Activated CD4-positive, alpha-beta T cell treated with anti-CD3 and anti-CD28 coated beads for 4 hours (primary cell): ENCODE measurements around the gene VTI1A.
"Not testable (repeated sequence)": the region's sequence is repeated elsewhere in the genome, so short reads cannot be mapped to it uniquely, and the experiment has no call there.

Experiments used
- DNase-seq, 2 donors: peaks; one replicate each; pipeline ENCODE4 v3.0.0-alpha.2; 2020

The VTI1A gene

DNA sequence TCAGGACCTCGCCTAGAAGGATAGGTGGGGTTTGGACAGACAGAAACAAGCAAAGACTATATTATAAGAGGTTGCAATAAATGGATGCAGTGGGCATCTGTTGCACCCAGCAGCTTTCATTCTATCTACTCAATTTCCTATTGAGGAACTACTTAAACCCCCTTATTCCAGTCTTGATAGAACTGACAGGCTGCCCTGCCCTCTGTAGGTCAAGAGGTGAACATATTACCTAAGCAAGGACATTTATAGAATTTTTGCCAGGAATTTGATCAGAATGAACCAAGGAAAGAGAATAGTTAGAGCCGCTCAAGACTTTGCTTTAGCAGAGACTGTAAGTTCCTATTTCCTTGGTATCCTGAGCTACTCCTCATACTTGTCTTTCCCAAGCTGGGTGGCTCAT, 9.5 kb downstream of the VTI1A start:
- no peak for DNase-seq

DNA sequence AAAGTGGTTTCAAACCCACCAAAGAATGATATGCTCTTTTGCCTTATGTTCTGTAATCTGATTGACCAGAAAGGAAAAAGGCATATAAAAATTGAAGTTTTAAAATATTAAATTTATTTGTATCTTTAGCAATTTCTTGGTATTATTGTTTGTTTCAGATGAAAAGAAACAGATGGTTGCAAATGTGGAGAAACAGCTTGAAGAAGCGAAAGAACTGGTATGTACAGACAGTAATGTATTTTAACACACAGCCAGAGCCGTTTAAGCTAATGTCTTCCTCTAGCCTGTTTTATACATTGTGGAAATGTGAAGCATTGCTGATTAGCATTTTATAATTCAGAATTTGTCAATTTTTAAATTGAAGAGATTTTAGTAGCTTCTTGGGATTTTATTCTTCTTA, 13.4 kb downstream of the VTI1A start:
- DNase-seq: no peak

DNA sequence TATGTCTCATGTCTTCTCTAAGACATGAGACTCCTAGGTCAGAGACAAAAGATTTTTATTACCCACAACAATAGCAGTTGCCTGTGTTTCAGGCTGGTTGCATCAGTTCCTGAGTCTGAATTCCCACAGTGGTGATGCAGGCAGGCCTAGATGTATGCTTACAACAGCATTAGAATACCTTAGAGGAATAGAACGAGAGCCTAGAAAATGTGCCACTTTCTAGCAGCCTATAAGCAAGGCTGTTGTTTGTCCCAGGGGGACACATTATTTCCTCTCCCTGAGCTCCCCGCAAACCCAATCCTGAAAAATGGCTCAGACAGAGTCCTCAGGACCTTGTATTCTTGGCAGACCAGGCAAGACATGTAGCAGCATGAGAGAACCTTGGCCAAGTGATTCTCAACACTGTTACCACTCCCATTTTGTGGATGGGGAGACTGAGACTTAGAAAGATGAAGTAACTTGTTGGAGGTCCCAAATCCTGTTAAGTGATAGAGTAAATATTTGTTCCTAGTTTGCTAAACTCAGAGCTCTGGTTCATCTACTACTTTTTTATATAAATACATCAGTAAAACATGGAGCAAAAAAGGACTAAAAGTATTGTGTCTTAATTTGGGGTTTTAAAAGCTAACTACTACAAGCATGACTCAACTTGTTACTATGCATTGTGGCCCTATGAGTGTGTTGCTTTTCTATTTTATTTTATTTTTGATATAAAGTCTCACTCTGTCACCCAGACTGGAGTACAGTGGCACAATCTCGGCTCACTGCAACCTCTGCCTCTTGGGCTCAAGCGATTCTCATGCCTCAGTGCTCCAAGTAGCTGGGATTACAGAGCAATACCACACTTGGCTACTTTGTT, 14.2 kb downstream of the VTI1A start:
- DNase-seq: no peak

DNA sequence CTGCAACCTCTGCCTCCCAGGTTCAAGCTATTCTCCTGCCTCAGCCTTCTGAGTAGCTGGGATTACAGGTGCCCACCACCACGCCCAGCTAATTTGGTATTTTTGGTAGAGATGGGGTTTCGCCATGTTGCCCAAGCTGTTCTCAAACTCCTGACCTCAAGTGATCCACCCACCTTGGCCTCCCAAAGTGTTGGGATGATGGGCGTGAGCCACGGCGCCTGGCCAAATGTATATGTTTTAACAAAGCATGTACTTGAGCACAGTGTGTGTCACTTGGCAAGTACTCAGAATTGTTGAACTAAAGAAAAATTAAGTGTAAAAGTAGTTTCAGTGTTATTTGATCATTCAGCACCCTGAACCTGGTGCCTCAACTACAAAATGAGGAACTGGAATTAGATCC, 17.1 kb downstream of the VTI1A start:
- not testable (repeated sequence) for DNase-seq

DNA sequence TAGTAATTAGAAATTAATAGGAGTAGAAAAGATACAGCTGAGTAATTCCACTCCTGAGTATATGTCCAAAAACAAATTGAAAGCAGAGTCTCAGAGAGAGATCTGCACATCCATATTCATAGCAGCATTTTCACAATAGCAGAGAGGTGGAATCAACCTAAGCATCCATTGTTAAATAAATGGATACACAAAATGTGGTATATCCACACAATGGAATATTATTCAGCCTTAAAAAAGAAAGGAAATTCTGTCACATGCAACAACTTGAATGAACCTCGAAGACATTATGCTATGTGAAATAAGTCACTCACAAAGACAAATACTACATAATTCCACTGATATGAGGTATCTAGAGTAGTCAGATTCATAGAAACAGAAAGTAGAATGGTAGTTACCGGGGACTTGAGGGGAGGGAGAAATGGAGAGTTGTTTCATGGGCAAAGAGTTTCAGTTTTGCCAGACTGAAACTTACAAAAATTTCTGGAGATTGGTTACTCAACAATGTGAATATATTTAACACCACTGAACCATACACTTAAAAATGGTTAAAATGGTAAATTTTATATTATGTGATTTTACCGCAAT, 18.4 kb downstream of the VTI1A start:
- no peak for DNase-seq

DNA sequence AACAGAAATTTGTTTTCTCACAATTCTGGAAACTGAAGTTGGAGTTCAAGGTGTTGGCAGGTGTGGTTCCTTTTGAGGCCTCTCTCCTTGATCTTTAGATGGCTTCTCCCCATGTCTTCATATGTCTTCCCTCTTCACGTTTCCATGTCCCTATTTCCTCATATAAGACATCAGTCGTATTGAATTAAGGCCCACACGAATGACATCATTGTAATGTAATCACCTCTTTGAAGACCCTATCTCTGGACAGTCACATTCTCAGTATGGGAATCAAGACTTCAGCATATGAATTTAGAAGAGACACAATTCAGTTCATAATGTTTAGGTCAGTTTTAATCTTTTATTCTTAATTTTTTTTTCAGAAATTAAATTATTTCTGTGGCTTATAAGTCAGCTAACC, 19.8 kb downstream of the VTI1A start:
- DNase-seq: no peak

DNA sequence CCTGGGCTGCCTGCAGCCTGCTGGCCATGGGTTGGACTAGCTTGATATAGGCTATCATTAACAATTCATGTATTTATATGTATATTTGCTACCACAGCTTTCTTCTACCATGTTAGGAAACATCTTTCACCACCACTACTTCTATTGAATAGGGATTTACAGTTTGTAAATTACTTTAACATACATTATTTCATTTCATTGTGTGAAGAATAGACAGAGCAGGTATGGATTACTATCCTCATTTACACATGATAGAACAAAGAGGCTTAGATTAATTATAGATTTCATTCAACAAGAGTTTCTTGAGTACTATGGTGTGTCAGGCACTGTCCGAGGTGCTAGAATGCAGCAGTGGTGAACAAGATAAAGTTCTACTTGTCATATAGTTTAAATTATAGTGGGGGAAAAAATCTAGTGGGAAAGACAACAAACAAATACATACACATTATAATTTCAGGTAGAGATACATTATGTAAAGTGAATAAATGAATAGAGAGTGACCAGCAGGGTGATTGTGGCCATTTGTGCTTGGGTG, 20.6 kb downstream of the VTI1A start:
- no peak for DNase-seq

DNA sequence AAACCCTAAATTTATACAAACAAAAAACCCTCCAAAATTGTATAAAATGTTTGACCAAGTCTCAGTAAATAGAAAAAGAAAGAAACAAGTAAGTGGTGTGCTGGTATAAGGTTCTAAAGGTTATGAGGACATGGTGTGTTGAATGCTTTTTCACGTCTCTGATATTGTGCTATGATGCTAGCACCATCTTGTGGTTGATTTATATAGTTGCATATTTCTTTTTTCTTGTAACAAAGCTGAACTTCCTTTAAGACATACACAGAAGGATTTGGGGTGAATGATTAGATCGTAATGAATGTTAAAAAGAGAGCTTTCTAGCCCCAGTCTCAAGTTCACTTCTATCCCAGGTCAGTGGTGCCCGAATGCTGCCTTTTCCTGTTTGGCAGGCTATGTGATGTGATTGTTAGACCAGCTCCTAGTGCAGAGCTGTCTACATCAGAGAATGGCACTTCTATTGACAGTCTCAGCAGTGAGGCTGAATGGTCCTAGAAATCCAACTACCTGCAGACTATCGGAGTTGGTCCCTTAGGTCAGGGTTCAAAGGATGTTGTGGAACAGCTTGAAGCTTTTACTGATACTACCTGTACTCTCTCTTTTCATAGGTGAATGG, 25.0 kb downstream of the VTI1A start:
- DNase-seq: no peak

DNA sequence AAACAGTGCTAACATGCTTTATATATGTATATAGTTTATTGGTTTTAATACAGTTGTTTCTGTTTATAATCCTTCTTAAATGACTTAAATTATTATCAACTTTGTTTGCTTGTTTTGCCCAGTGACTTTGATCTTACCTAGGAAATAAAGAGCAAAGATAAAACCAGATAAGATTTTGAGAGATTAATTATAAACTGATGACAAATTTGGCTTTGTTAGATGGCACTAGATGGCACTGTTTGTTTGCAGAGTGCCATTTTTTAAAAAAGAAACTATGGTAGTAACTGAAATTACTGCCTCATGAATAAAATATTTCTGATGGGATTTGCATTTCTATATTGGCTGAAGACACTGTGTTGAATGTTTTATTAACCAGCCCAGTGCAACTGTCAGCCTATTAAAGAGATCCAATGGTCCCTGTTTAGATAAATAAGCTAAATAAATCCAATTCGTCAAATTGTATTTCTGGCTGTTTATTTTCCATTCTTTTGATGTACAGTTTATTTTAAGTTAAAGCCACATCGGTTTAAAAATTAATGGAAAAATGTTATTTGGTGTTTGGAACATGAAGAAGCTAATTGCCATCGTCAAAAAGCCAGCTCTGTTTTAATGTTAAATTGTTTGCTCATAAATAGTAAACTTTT, 28.7 kb downstream of the VTI1A start:
- DNase-seq: no peak

DNA sequence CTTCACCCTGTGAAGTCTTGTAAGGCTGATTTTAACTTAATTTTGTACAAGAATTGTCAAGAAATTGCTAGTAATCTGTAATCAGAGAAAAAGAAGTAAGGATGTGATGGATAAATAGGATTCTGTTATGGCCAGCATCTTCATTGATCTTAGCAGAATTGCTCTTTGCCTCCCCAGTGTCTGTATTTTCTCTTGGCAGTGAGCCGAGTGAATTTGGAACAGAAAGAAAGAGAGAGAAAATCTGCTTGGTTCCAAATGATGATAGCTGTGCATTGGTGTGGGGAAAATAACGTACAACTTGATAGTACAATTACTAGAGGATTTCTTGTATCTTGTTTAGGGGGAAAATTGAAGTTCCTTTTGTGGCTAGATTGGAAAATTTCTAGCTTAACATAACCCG, 34.6 kb downstream of the VTI1A start:
- no peak for DNase-seq

DNA sequence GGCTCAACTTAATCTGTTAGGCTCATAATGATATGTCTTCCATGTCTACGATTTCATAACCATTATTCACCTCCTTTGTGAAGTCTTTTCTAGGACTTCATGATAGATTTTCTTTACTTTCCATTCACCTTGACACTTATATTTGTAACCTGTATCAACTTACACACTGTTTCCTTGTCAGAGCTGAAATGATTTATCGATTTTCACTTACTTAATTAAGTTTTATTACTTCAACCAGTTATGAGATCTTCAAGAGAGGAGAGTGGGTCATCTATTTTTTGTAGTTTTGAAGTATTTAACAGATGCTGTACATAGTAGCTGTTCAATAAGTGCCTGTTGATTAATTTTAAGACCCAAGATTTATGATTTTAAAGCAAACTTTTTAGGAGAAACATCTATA, 37.4 kb downstream of the VTI1A start:
- DNase-seq: no peak

DNA sequence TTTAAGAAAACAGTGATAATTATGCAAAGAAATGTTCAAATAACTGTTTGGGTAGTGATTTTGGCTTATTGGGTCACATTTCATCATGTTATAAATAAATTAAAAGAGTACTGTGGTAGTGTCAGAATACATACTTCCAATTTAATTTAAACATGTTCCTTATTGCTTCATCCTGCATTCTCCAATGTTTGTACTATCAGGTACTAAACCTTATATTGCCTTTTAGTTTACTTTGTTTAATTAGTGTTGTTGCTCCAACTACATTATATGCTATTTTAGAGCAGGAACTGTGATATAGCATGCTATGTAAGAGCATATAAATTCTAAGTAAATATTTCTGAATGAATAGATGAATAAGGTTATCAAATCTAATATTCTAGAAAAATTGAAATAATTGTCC, 40.9 kb downstream of the VTI1A start:
- DNase-seq: no peak

DNA sequence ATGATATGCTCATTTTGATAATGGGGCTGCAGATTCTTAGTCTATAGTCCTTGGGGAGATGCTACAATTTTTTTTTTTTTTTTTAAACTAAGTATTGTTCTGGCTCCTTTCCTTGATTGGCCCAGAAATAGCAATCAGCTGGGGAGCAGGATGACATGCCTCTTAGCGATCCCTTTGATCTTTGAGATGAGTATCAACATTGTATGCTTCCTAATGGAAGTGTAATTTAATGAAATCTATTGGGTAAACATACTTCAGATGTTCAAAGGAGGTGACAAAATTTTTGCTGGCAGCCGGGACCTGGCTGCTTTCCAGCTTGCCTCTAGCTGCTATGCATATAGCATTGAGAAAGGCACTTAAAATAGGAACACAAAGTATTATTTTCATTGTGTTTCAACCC, 43.5 kb downstream of the VTI1A start:
- no peak for DNase-seq

DNA sequence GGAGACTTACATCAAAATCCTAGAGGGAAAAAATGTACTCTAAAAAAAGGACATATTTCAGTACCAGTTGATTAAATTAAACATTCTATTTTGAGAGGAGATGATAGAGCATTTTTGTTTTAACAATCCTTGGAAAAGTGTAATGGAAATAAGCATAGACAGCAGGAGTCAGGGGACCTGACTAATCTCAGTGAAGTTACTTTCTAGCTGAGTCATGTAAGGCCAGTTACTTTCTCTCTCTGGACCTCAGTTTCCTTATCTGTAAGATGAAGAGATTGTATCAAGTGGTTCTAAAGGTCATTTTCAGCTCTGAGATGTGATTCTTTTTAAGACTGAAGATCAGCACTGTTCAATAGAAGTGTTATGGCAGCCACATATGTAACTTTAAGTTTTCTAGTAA, 44.1 kb downstream of the VTI1A start:
- DNase-seq: no peak

DNA sequence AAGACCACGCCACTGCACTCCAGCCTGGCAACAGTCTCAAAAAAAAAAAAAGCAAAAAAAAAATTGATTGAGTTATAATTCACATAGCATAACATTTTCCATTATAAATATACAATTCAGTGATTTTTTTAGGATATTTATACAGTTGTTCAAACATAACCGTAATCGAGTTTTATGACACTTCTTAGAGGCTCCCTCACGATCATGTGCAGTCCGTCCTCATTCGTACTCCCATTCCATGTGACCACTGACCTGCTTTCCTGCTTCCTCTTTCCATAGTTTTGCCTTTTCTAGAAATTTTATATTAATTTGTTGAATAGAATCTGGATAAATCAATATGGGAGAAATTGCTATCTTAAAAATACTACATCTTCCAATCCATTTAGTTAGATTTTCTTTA, 45.7 kb downstream of the VTI1A start:
- no peak for DNase-seq

DNA sequence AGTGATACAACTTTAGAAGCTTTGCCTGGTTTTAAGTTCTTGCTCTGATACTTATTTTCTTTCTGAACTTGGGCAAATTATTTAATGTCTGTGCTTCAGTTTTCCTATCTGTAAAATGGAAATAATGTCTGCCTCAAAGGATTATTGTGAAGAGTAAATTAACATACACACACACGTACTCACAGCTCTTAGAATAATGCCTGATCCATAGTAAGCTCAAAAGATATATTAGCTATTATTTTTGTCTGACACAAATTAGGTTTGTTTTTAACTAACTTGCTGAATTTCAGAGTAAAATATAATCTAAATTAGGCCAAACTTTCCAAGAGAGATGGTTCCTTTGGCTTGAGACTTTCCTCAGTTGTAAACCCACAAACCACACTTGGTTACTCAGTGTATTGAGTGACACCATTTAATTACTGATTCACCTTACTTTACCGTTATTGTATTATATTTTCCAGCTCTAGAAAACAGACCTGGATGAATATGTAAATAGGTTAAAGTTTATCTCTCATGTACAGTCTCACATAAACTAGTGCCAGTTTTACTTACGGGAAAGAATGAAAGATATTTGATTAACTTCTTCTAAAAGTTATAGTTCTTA, 50.4 kb downstream of the VTI1A start:
- DNase-seq: no peak

DNA sequence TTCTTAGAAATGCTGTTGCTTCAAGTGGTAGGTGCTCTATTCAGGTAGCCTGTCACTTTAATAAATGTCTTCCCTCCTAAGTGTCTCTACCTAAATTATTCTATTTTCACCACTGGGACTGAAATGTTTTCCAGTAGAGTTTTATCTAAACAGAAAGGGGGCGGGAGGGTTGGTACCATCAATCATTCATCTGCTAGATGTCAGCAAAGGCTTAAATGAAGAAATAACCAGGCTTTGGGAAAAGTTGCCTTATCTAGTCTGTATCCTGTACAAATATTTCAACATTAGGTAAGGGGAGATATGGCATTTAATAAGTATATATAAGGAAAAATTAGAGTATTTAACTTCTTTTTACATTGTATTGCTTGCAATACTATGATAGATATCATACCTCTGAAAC, 51.8 kb downstream of the VTI1A start:
- no peak for DNase-seq

DNA sequence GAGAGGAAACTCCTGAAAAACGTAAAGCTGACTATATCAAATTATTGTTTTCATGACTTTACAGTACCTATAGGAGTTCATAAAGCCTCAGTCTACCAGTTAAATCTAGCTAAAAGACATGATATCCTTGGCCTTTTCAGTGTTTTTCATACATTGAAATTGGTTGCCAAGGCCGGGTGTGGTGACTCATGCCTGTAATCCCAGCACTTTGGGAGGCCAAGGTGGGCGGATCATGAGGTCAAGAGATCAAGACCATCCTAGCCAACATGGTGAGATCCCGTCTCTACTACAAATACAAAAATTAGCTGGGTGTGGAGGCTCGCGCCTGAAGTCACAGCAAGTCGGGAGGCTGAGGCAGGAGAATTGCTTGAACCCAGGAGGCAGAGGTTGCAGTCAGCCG, 53.0 kb downstream of the VTI1A start:
- not testable (repeated sequence) for DNase-seq

DNA sequence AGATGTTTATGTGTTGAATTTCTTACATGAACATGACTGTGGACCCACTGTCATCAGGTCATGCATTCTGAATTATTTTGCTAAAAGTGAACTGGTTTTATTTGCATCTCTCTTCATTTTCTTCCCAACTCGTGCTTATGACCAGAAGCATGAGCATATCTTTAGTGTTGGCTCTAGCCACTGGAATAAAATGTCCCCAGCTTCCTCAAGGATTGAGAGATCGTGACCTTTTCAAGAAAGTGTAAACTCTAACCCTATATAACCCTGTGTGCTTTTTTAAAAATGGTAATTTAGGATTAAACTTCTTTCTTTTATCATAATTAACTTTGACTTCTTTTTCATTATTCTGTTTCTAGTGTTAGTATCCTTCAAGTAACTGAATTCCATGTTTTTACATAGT, 55.5 kb downstream of the VTI1A start:
- no peak for DNase-seq

DNA sequence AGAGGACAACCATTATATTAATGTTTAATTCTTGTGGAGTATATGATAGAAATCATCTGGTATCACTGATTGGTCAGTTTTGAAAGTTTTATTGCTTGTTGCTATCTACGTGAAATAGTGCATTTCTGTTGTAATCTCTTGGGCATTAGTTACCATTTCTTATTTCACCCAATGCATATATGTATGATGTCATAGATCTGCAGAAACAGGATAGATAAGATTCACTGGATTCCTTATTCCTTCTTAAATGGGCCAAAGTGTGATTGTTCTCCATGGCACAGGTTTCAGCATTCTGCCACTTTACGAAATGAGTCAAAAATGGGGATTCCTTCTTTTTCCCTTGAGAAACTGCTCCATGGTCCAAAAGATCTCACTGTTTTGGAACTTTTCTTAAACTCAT, 56.6 kb downstream of the VTI1A start:
- no peak for DNase-seq

DNA sequence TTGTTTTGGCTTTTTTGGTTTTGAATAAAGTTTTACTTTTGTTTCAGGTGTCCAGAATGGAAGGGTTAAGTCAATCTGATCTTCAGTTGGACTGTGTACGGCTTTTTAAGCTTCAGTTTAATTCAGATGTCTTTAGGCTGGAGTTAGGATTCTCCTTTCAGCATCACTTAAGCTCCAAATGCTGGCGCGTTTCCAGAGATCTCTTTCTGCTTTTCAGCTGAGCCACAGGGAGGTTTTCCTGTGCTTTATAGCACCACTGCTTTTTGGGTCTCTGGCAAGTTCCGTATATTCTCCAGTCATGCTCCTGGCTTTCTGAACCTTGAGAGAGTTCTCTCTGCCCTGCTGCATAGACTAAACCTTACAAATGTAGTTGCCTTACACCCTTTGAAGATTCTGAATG, 60.0 kb downstream of the VTI1A start:
- no peak for DNase-seq

DNA sequence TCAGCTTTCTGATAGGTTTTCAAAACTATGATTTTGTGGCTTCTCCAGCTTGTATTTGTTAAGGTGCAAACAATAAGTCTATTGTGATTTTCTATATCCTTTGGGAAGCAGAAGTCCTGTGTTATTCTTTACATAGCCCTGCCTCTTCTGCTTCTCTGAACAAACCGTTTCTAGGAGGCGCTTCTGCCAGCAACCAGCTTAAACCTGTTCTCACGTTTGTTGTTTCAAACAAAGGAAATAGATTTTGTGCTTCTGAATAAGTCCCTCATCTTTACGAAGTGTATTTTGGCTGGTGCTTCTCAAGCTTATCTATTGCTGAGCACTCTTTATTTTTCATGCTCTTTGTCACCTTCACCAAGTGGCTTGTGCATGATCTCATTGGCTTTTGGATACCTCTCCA, 61.0 kb downstream of the VTI1A start:
- DNase-seq: no peak
